BE2C (cell line): ENCODE measurements around the gene SPTLC3.
"Not testable (repeated sequence)": the region's sequence is repeated elsewhere in the genome, so short reads cannot be mapped to it uniquely, and the experiment has no call there.

Experiments used
- DNase-seq: peaks from one replicate; pipeline ENCODE4 v3.0.0-alpha.2; 2020
- H3K27me3 ChIP-seq: fragments of 250-450 bp; sonication (Bioruptor Pico); 2 replicates; pipeline ENCODE4 v1.5.1; 2020; ENCODE audit warnings: mild to moderate bottlenecking
- H3K36me3 ChIP-seq: fragments of 250-450 bp; sonication (Bioruptor Pico); 2 replicates; pipeline ENCODE4 v1.5.1; 2020; ENCODE audit warnings: mild to moderate bottlenecking
- H3K4me1 ChIP-seq: fragments of 250-450 bp; sonication (Bioruptor Pico); 2 replicates; pipeline ENCODE4 v1.5.1; 2020
- H3K4me3 ChIP-seq: 2 replicates; pipeline ENCODE4 v1.5.1; 2011; ENCODE audit warnings: low read depth, low read length
- H3K9me3 ChIP-seq: fragments of 250-450 bp; sonication (Bioruptor Pico); 2 replicates; pipeline ENCODE4 v1.5.1; 2020
- TF ChIP-seq, protein P1 (sequence below): IDR thresholded peaks from 2 replicates; pipeline ENCODE4 v1.5.1; 2012; ENCODE audit warnings: mild to moderate bottlenecking, low read depth, low read length

The SPTLC3 gene

DNA sequence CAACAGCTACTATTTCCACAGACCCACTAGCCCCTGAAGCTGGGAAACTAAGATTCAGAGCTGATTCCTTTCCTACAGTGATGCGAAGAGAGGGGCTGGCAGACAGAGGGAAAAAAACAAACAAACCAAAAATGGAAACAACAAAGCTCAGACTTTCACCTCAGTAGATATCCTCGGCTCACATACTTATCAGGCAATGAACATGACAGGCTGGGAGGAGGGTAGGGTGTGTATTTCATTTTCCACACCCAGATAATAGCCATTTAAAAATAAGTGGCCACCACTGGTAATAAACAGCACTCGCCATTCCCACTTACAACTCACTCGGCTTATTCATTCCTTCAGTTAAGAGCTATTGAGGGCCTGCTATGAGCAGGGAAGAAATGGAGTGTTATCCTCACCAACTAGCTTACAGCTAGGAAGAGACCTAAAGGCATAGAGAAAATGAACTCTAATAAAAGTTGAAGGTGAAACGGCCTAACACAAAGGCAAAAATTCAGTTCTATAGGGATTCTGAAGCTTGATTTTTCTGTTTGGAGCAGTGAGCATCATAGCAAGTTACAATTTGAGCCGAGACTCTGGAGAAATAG is 32.0 kb upstream of the SPTLC3 start:
- Histone ChIP-seq H3K36me3 (no peaks in the 10 kb centered on the region), H3K9me3 (no peaks in the 10 kb centered on the region), H3K4me1 (no peaks in the 10 kb centered on the region), H3K4me3 (no peak overlapping the region), H3K27me3 (no peaks in the 10 kb centered on the region)
- no peak for DNase-seq
- TF ChIP-seq, protein P1, sequence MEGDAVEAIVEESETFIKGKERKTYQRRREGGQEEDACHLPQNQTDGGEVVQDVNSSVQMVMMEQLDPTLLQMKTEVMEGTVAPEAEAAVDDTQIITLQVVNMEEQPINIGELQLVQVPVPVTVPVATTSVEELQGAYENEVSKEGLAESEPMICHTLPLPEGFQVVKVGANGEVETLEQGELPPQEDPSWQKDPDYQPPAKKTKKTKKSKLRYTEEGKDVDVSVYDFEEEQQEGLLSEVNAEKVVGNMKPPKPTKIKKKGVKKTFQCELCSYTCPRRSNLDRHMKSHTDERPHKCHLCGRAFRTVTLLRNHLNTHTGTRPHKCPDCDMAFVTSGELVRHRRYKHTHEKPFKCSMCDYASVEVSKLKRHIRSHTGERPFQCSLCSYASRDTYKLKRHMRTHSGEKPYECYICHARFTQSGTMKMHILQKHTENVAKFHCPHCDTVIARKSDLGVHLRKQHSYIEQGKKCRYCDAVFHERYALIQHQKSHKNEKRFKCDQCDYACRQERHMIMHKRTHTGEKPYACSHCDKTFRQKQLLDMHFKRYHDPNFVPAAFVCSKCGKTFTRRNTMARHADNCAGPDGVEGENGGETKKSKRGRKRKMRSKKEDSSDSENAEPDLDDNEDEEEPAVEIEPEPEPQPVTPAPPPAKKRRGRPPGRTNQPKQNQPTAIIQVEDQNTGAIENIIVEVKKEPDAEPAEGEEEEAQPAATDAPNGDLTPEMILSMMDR: no peak

DNA sequence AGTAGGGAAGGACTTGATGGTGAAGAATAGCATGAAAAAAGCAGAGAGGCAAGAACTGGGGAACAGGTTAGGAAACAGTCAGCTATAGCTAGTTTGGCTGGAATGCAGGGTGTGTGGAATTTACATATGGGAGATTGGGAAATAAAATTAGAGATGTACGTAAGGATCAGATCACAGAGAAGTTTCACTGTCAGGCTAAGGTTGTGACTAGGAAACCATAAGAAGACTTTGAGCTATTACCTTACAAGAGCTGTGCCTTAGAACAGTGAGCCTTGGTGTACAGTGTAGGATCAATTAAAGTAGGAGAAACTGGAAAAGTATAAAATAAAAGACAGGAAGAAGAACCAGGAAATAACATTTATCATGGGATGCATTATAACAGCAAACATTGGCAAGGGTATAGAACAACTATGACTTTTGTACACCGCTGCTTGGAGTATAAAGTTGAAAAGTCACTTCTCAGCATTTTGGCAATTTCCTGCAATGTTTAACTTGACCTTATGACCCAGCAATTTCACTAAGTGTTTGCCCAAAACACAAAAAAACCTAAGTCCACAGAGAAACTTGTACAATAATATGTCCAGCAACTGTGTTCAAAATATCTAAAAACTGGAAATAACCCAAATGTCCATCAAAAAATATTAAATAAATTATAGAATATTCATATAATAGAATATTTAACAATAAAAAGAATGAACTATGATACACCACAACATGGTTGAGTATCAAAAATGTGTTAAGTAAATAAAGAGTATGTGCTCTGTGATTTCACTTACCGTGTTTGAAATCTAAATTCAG is 31.2 kb upstream of the SPTLC3 start:
- H3K4me1 ChIP-seq: no peaks in the 10 kb centered on the region
- no peak overlapping the region for H3K4me3 ChIP-seq
- H3K9me3 ChIP-seq: no peaks in the 10 kb centered on the region
- H3K36me3 ChIP-seq: no peaks in the 10 kb centered on the region
- TF ChIP-seq, protein P1: no peak
- no peak for DNase-seq
- H3K27me3 ChIP-seq: no peaks in the 10 kb centered on the region

DNA sequence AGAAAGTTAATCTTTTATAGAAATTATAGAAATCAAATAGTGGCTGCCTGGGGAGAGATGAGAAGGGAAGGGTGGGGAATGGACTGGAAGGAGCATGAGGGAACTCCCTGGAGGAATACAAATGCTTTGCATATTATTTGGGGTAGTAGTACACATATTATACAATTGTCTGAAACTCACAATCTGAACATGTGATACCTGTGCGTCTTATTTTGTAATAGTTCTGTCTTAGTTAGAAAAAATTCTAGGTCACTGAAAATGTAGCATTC is 30.7 kb upstream of the SPTLC3 start:
- H3K36me3 ChIP-seq: no peaks in the 10 kb centered on the region
- TF ChIP-seq, protein P1: no peak
- no peak overlapping the region for H3K4me3 ChIP-seq
- DNase-seq: no peak
- H3K4me1 ChIP-seq: no peaks in the 10 kb centered on the region
- H3K27me3 ChIP-seq: no peaks in the 10 kb centered on the region
- no peaks in the 10 kb centered on the region for H3K9me3 ChIP-seq

DNA sequence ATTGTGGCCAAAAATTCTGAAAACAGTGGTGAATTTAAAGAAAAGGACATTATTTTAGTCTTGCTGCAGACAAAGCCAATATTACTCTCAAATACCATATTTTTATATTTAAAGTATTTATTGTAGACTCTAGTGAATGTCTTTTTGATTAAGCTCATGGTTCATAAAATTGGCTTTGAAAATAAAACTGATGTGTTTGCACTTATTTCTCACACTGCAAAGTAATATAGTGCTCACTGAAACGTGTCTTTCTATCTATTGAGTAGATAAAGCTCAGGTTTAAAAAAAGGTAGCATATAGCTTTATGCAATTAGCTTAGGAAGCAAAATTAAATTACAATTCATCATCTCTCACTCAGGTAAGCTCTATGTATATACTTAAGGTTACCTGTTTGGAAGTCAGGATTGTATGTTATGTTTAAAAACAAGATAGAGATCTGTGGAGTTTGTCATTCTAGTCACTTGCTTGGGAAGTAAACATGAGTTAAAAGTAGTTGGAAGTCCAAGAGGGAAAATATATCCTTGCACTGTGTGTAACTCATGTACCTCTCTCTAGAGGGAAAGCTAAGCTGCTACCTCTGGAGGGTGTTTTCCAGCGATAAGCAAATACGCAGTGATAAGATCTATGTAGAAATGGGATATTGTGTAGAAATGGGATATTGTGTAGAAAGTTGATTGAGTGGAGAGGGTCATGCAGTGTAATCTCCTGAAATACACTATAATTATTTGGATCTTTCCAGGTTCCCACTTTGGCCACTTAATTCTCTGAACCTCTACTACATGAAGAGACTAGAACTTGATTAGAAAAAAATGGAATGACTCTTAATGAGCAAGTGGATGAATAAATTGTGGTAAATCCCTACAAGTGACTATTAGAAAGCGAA is 29.9 kb upstream of the SPTLC3 start:
- no peaks in the 10 kb centered on the region for H3K4me1 ChIP-seq
- H3K4me3 ChIP-seq: no peak overlapping the region
- DNase-seq: no peak
- TF ChIP-seq, protein P1: no peak
- H3K9me3 ChIP-seq: no peaks in the 10 kb centered on the region
- H3K36me3 ChIP-seq: no peaks in the 10 kb centered on the region
- H3K27me3 ChIP-seq: no peaks in the 10 kb centered on the region

DNA sequence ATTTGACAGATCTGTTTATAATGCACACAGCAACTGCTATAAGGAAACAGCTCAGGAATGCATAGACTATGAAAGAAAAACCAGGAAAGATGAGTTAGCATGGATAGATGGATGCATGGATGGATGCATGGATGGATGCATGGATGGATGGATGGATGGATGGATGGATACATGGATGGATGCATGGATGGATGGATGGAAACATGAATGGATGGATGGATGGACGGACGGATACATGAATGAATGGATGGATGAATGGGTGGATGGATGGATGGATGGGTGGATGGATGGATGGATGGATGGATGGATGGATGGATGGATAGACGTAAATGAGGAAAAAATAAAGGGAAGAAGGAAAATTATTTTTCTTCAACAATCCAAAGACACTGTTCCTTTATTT is 29.1 kb upstream of the SPTLC3 start:
- H3K4me3 ChIP-seq: not testable (repeated sequence)

DNA sequence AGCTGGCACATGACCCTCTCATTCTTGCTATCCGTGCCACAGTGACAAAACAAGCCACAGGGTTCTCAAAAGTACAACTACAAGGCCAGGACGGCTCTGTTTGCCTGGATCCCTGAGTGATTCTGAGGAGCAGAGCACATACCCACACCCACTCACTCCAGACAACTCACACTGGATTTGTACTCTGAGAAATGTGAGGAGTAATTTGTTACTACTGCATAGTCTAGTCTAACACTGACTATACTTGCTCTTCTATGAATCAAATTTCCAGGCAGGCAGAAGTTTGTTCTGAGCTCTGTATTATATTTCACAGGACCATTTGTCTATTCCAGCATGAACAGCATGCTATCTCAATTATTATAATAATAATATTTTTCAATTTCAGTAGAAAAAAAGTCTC is 26.7 kb upstream of the SPTLC3 start:
- no peaks in the 10 kb centered on the region for H3K36me3 ChIP-seq
- no peak overlapping the region for H3K4me3 ChIP-seq
- TF ChIP-seq, protein P1: no peak
- no peaks in the 10 kb centered on the region for H3K9me3 ChIP-seq
- no peaks in the 10 kb centered on the region for H3K4me1 ChIP-seq
- no peaks in the 10 kb centered on the region for H3K27me3 ChIP-seq
- no peak for DNase-seq

More for the DNA sequence above, 29.1 kb upstream of the SPTLC3 start:
- not testable (repeated sequence) for H3K27me3 ChIP-seq, H3K36me3 ChIP-seq, H3K4me1 ChIP-seq, H3K9me3 ChIP-seq, DNase-seq
